Activated CD8-positive, alpha-beta memory T cell treated with anti-CD3 and anti-CD28 coated beads, Interleukin-2, amount 50 U/mL, for 4 hours (primary cell): ENCODE measurements around the gene WNT5B.
A peak's percentile ranks its signal among the peaks of the same experiment; 100 is the strongest.

Source experiments
- DNase-seq: peaks from one replicate; pipeline ENCODE4 v3.0.0-alpha.2; 2020

Gene WNT5B

GRCh38 chr12:1630827-1631591 is 2.0 kb downstream of the WNT5B start:
- DNase-seq: no peak

GRCh38 chr12:1632702-1633101 is 3.7 kb downstream of the WNT5B start:
- DNase-seq: no peak

- no peak for DNase-seq
Observed at GRCh38 chr12:1633459-1633858, 4.4 kb downstream of the WNT5B start.

DNA sequence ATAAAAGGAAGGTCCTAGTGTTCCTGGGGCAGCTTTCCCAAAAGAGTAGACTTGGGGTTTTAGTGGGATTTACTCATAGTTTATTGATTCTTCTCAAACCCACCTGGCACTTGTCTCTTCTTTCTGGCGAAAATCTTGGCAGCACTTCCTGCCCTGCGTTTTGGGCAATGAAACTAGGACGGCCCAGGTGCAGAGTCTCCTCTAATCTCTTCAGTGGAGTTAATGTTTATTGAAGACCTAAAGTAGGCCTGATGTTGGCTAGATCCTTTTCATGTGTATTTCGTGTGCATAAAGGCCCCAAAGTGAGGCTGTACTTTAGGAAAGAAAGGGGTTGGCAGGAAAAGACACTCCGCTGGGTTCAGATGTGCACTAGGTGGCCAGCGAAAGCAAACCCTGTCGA is 5.1 kb downstream of the WNT5B start:
- no peak for DNase-seq

- DNase-seq: peak; percentile 65
Observed at GRCh38 chr12:1634590-1635191, 5.7 kb downstream of the WNT5B start.

GRCh38 chr12:1635301-1636095 is 6.5 kb downstream of the WNT5B start:
- DNase-seq: no peak

DNA sequence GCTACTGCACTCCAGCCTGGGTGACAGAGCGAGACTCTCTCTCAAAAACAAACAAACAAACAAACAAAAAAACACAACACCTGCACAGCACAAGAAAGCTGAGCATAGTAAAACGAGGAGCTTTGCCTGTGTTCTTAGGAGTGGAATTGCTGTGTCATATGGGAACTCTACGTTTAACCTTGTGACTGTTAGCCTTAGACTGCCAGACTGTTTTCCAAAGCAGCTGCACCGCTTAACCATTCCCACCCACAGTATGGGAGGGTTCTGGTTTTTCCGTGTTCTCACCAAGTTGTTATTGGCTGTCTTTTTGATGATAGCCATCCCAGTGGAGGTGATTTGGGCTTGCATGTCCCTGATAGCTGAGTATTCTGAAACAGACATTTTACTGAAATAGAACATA is 9.2 kb downstream of the WNT5B start:
- DNase-seq: no peak

DNA sequence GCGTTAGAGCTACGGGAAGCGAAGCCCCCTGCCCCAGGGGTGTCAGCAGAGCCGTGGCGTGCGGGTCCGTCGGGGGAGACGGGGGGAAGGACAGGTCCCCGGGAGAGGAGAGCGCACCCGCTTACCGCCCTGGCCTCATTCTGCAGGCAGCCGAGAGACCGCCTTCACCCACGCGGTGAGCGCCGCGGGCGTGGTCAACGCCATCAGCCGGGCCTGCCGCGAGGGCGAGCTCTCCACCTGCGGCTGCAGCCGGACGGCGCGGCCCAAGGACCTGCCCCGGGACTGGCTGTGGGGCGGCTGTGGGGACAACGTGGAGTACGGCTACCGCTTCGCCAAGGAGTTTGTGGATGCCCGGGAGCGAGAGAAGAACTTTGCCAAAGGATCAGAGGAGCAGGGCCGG is 10.5 kb downstream of the WNT5B start:
- DNase-seq: no peak

DNA sequence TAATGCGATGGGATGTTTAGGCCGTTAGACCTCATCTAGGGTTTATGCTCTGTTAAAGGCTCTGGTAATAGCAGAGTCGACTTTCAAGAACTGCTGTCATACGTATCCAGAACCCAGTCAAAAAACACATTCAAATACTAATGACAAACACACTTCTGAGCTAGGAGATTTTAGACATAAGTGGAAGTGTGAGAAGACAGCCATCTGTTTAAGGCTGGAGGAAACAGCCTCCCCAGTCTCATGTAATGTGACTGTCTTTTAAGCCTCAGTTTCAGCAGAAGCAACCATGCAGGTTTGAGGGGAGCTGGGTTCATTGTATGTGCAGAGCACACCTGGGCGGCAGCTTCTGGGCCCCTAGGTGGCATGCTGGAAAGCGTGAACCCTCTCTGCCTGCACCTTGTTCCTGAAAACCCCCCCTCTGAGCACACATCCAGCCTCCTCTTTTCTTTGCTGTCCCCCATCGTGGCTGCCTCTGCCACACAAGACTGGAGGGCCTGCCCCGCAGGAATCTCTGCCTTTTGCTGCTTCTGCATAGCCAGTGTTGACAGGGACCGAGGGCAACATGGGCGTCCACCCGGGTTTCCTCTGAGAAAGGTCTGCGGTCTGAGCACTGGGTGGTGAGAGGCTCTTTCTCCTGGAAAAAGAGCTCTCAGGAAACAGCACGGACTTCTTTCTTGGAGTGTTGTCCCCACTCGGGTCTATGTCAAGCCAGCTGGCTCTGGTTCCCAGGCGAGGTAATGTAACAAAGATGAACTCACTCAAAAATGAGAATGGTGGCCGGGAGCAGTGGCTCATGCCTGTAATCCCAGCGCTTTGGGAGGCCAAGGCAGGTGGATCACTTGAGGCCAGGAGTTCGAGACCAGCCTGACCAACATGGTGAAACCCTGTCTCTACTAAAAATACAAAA is 11.6 kb downstream of the WNT5B start:
- no peak for DNase-seq

- no peak for DNase-seq
Observed at GRCh38 chr12:1642513-1642912, 13.5 kb downstream of the WNT5B start.

- no peak for DNase-seq
Observed at GRCh38 chr12:1643043-1643442, 14.0 kb downstream of the WNT5B start.

GRCh38 chr12:1643905-1644533 is 15.0 kb downstream of the WNT5B start:
- DNase-seq: no peak

- no peak for DNase-seq
Observed at GRCh38 chr12:1644534-1645438, 15.8 kb downstream of the WNT5B start.

- no peak for DNase-seq
Observed at GRCh38 chr12:1645819-1646218, 16.8 kb downstream of the WNT5B start.

GRCh38 chr12:1646569-1647284 is 17.7 kb downstream of the WNT5B start:
- DNase-seq: no peak

- no peak for DNase-seq
Observed at GRCh38 chr12:1647285-1647669, 18.2 kb downstream of the WNT5B start.

- DNase-seq: no peak
Observed at GRCh38 chr12:1650260-1650977, 21.4 kb downstream of the WNT5B start.

GRCh38 chr12:1650978-1651361 is 21.9 kb downstream of the WNT5B start:
- DNase-seq: no peak

DNA sequence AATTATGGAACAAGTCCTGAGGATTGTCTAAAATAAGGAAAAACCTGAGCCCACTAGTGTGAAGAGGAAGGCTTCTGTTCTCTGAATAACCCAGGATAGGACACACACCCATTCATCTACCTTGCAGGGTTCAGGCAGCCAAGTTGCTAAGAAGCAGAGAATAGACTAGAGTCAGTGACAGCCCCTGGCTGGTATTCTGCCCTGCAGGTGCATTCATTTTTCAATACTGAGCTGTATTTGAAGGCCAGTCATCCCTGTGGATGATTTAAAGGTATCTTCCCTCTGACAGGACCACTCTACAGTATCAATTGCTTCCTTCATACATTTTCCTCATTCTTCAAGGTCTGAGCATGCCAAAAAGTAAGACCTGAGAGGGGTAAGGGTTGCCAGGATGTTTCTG is 22.9 kb downstream of the WNT5B start:
- no peak for DNase-seq

GRCh38 chr12:1655225-1655788 is 26.3 kb downstream of the WNT5B start:
- no peak for DNase-seq
